Lung (tissue), 12 donors: ENCODE results near the gene MAF. TPM values are rescaled to one million over a fixed set of nuclear protein-coding genes. Genes with fewer than 3 reads are reported as not detected.

ENCODE experiments used
- ATAC-seq: fragments of 200-7000 bp; cut with Tn5 transposase; one replicate; pipeline ENCODE4 v1.9.1; 2020; ENCODE audit warnings: moderate number of reproducible peaks; ENCODE audit not compliant: insufficient read depth, low FRiP score
- DNase-seq, 3 donors: peaks; one replicate each; pipeline ENCODE4 v3.0.0-alpha.2; 2013 to 2017
- H3K27ac ChIP-seq, 2 donors: one replicate each; pipeline ENCODE4 v1.5.1; 2013; ENCODE audit warnings: mild to moderate bottlenecking in 2 of 2, moderate library complexity in 2 of 2, control low read depth in 1 of 2, inconsistent platforms in 1 of 2, low read depth in 1 of 2, low read length in 1 of 2
- H3K27me3 ChIP-seq, 3 donors: one replicate each; pipeline ENCODE4 v1.5.1; 2013; ENCODE audit warnings: low read length in 2 of 3; ENCODE audit not compliant: control insufficient read depth in 3 of 3, insufficient read depth in 3 of 3
- H3K36me3 ChIP-seq, 4 donors: one replicate each; pipeline ENCODE4 v1.5.1; 2013; ENCODE audit warnings: low read length in 4 of 4, mild to moderate bottlenecking in 1 of 4, moderate library complexity in 1 of 4; ENCODE audit not compliant: control insufficient read depth in 4 of 4, insufficient read depth in 4 of 4
- H3K4me1 ChIP-seq, 5 donors: one replicate each; pipeline ENCODE4 v1.5.1; 2013; ENCODE audit warnings: low read length in 5 of 5, mild to moderate bottlenecking in 2 of 5, moderate library complexity in 1 of 5; ENCODE audit not compliant: control insufficient read depth in 5 of 5, insufficient read depth in 5 of 5
- H3K4me3 ChIP-seq: one replicate; pipeline ENCODE4 v1.5.1; 2013; ENCODE audit warnings: mild to moderate bottlenecking, control low read depth, moderate library complexity
- H3K9ac ChIP-seq, 2 donors: one replicate each; pipeline ENCODE4 v1.5.1; 2013; ENCODE audit warnings: low read length in 2 of 2, control low read depth in 1 of 2; ENCODE audit not compliant: insufficient read depth in 1 of 2
- H3K9me3 ChIP-seq, 4 donors: one replicate each; pipeline ENCODE4 v1.5.1; 2013; ENCODE audit warnings: low read length in 3 of 4, mild to moderate bottlenecking in 1 of 4, moderate library complexity in 1 of 4; ENCODE audit not compliant: control insufficient read depth in 4 of 4, insufficient read depth in 3 of 4
- CTCF ChIP-seq: IDR thresholded peaks from 2 replicates; pipeline ENCODE4 v1.5.1; 2012; ENCODE audit warnings: mild to moderate bottlenecking; ENCODE audit errors: control extremely low read depth, extremely low read depth
- WGBS, 2 donors: extraction: QIAGEN DNeasy Blood & Tissue Kit; methylation state at CpG; one replicate each; pipeline ENCODE4 v1.1.7; 2013; 5-methylcytosine and 5-hydroxymethylcytosine counted together
- polyA plus RNA-seq, 2 donors: library from polyadenylated mRNA; stranded (reverse); fragments of 200-250 nt; gene quantifications; one replicate each; pipeline ENCODE4 v1.2.1, GENCODE V29; 2013
- total RNA-seq, 2 donors: library from RNA; depleted of rRNA in 1 of 2; stranded (reverse); fragments of >200 nt in 1 of 2; gene quantifications; one replicate each; pipeline ENCODE4 v1.2.1, GENCODE V29; 2014 to 2021
- donor health status: control.
- donor health status: control.
- donor health status: Bipolar disorder and iron deficiency.
- donor health status: healthy.
- donor health status: DM: yes; HTN: yes; CAD: no.

The MAF gene
- total and polyA plus RNA-seq, 4 donors = 7.0 to 66.8 (median 30.1) TPM

DNA sequence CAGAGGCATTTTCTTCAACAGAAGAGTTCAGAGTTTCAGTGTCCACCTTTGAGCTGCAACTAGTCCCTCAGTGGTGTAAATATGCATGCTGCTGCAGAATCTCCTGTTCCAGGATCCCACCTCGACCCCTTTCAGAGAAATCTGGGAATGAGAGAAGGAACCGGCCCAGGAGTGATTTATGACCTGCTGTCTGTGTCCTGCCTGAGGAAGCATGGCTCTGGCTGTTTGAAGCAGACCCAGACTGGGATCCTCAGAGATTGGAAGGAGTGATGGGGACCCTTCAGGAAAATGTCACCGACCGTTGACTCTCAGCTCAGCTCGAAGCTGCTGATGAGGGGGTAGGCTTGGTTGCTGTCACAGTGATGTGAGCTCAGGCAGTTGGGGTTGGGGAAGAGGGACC is 8.4 kb upstream of the MAF start:
- H3K9ac ChIP-seq = no peak overlapping the region
- WGBS, 2 donors = 62 to 63% methylated on average over 5 of the region's 5 CpGs
- no peaks in the 10 kb centered on the region for H3K27me3 ChIP-seq
- peaks cover 0 to 32% (median 0%) of the 10 kb centered on the region in 5 donors for H3K4me1 ChIP-seq
- no peak for ATAC-seq
- no peaks in the 10 kb centered on the region for H3K36me3 ChIP-seq
- TF ChIP-seq CTCF = no peak
- no peaks in the 10 kb centered on the region for H3K9me3 ChIP-seq
- no peak for DNase-seq
- no peak overlapping the region for H3K27ac ChIP-seq
- H3K4me3 ChIP-seq = no peak overlapping the region

GRCh38 chr16:79607587-79607986 is 7.0 kb upstream of the MAF start:
- H3K4me1 ChIP-seq = peaks cover 0 to 45% (median 0%) of the 10 kb centered on the region in 5 donors
- no peak overlapping the region for H3K4me3 ChIP-seq
- no peak for TF ChIP-seq CTCF
- no peak overlapping the region for H3K9ac ChIP-seq
- H3K27ac ChIP-seq = no peak overlapping the region
- H3K9me3 ChIP-seq = no peaks in the 10 kb centered on the region
- H3K36me3 ChIP-seq = no peaks in the 10 kb centered on the region
- H3K27me3 ChIP-seq = no peaks in the 10 kb centered on the region
- no peak for ATAC-seq
- peak in 1 of 3 donors; percentile 62 for DNase-seq
- WGBS, 2 donors = 80 to 95% methylated on average over 3 of the region's 3 CpGs

DNA sequence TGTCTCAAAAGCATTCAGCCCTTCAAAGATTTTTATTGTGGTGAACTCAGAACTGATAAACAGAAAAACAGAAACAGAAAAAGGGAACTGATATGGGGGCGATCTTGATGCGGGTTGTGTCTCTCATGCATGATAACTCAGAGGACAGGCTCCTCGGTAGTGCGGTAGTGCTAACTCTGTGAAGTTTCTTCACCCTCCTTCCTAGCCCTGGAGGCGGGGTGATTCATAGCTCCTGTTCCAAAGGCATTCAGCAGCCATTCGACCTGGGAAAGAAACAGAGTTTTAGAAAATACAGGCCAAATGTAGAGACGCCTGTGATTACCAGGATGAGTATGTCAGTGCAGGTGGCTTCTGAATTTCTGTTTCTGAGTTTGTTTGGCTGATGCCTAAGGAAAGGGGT is 5.5 kb upstream of the MAF start:
- DNase-seq (peak in 1 of 3 donors; percentile 21), ATAC-seq (no peak)
- no peak for TF ChIP-seq CTCF
- 60 to 68% methylated on average over 7 of the region's 7 CpGs for WGBS, 2 donors
- Histone ChIP-seq H3K9me3 (no peaks in the 10 kb centered on the region), H3K4me3 (no peak overlapping the region), H3K27ac (no peak overlapping the region), H3K4me1 (peaks cover 0 to 49% (median 0%) of the 10 kb centered on the region in 5 donors), H3K36me3 (no peaks in the 10 kb centered on the region), H3K27me3 (no peaks in the 10 kb centered on the region), H3K9ac (no peak overlapping the region)

DNA sequence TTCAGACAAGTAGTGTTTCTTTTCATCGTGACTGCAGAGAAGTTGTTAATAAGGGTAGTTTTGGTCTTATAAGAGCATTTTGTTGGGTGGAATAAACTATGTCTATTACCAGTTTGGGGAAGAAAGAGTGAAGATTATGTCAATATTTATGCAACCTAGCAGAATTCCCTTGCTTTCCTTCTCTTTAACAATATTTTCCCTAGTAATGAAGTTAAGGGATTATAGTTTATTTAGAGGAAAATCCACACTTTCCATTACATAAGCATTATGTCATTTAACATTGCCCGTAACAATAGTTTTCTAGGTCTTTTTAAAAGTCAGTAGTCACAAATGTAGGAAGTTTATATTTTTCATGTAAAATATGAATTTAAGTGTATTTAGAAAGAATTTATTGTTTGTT is 2.5 kb upstream of the MAF start:
- Histone ChIP-seq H3K27ac (no peak overlapping the region), H3K27me3 (no peaks in the 10 kb centered on the region), H3K9ac (peak overlapping the region in 1 of 2 donors; percentile 45), H3K4me3 (no peak overlapping the region), H3K9me3 (no peaks in the 10 kb centered on the region), H3K36me3 (peaks cover 0 to 10% (median 2%) of the 10 kb centered on the region in 4 donors), H3K4me1 (peaks cover 0 to 40% (median 2%) of the 10 kb centered on the region in 5 donors)
- TF ChIP-seq CTCF = no peak
- ATAC-seq (no peak), DNase-seq (peak in 1 of 3 donors; percentile 44)
- 70 to 88% methylated on average over 2 of the region's 2 CpGs for WGBS, 2 donors
